ENCODE data around the gene MED9. TPM values are rescaled to one million over a fixed set of nuclear protein-coding genes. Genes with fewer than 3 reads are reported as not detected.
"Not testable (repeated sequence)": the region's sequence is repeated elsewhere in the genome, so short reads cannot be mapped to it uniquely, and the experiment has no call there.

Gene MED9
- total and polyA plus RNA-seq, 10 of the 15 experiments (the other 5 are each of a cell fraction or from before 2014, with no cell fraction given) = 1.5 to 22.4 (median 14.8) TPM

- H3K27ac ChIP-seq (ENCODE audit: control insufficient read depth, insufficient read depth); H4K20me1 ChIP-seq (ENCODE audit: control insufficient read depth, insufficient read depth); intact Hi-C loops (cut with micrococcal nuclease; ENCODE audit: unreplicated experiment); BruUV-seq (replicated peaks); FAIRE-seq; H3K4me1 ChIP-seq (ENCODE audit: control insufficient read depth, insufficient read depth, low read length); H3K9ac ChIP-seq (ENCODE audit: control insufficient read depth, insufficient read depth, low read length); in situ Hi-C loops (cut with MboI); CTCF ChIA-PET; H3K36me3 ChIP-seq (ENCODE audit: control insufficient read depth in 2 of 2, insufficient read depth in 2 of 2, low read length in 1 of 2); DNase-seq (ENCODE audit: low read depth, low spot score); H3K4me3 ChIP-seq; SMC1A ChIA-PET (ENCODE audit: uncharacterized antibody, unreplicated experiment); ATAC-seq; RAD21 ChIA-PET (ENCODE audit: unreplicated experiment); H3K27me3 ChIP-seq (replicated peaks in 1 of 2; ENCODE audit: control insufficient read depth in 2 of 2, insufficient read depth in 2 of 2, low read length in 1 of 2); H2AFZ ChIP-seq (ENCODE audit: control insufficient read depth, low read depth, low read length); H3K4me2 ChIP-seq (ENCODE audit: control insufficient read depth, insufficient read depth); H3K9me3 ChIP-seq (replicated peaks; ENCODE audit: control insufficient read depth, insufficient read depth, low read length); H3K79me2 ChIP-seq (ENCODE audit: control insufficient read depth, insufficient read depth, low read length): not testable (repeated sequence)
- POLR2A ChIA-PET = interaction anchor here (0.6 kb wide), 1 partner anchor 420 kb away, joined by 4 read pairs; no protein-coding TSS in a partner anchor
- 0% methylated on average over 1 of the region's 1 CpG for WGBS (ENCODE audit: insufficient coverage, insufficient replicate concordance, low lambda C conversion rate, missing lambda C conversion rate)
Observed at GRCh38 chr17:17465878-17466277, 10.9 kb upstream of the MED9 start.

- H3K9ac ChIP-seq (ENCODE audit: control insufficient read depth, insufficient read depth, low read length) = no peak overlapping the region
- ChIA-PET RAD21 (ENCODE audit: unreplicated experiment) (no interaction called here), POLR2A (no interaction called here), SMC1A (ENCODE audit: uncharacterized antibody, unreplicated experiment) (no interaction called here), CTCF (interaction anchor here (0.7 kb wide), 1 partner anchor 161 kb away, joined by 3 read pairs; no protein-coding TSS in a partner anchor)
- WGBS (ENCODE audit: insufficient coverage, insufficient replicate concordance, low lambda C conversion rate, missing lambda C conversion rate) = 11% methylated on average over 5 of the region's 5 CpGs
- intact Hi-C loops (cut with micrococcal nuclease; ENCODE audit: unreplicated experiment) (no loop called here), in situ Hi-C loops (cut with MboI) (no loop called here)
- H3K9me3 ChIP-seq (replicated peaks; ENCODE audit: control insufficient read depth, insufficient read depth, low read length) = no peaks in the 10 kb centered on the region; the same call in 2 of the 3 replicates
- H2AFZ ChIP-seq (ENCODE audit: control insufficient read depth, low read depth, low read length) = no peak overlapping the region
- H3K36me3 ChIP-seq (ENCODE audit: control insufficient read depth in 2 of 2, insufficient read depth in 2 of 2, low read length in 1 of 2) = no peaks in the 10 kb centered on the region
- H3K4me2 ChIP-seq (ENCODE audit: control insufficient read depth, insufficient read depth) = no peak overlapping the region
- no peak for DNase-seq (ENCODE audit: low read depth, low spot score)
- no peaks in the 10 kb centered on the region for H3K79me2 ChIP-seq (ENCODE audit: control insufficient read depth, insufficient read depth, low read length)
- H3K4me1 ChIP-seq (ENCODE audit: control insufficient read depth, insufficient read depth, low read length) = no peaks in the 10 kb centered on the region
- H3K27ac ChIP-seq (ENCODE audit: control insufficient read depth, insufficient read depth) = no peak overlapping the region
- H3K27me3 ChIP-seq (replicated peaks in 1 of 2; ENCODE audit: control insufficient read depth in 2 of 2, insufficient read depth in 2 of 2, low read length in 1 of 2) = peaks cover 0 to 3% of the 10 kb centered on the region in 2 experiments; a peak in 1 of 4 replicates
- no peak for ATAC-seq
- no peak overlapping the region for H3K4me3 ChIP-seq
- FAIRE-seq = no peak
- TF ChIP-seq PAX5 (IDR thresholded peaks at IDR 0.05; ENCODE audit: borderline replicate concordance, low read depth, low read length) (no peak), SUZ12 (IDR thresholded peaks at IDR 0.05; ENCODE audit: unreplicated experiment) (no peak), ZSCAN29 (IDR thresholded peaks at IDR 0.05) (no peak), USF2 (IDR thresholded peaks at IDR 0.05; ENCODE audit: borderline replicate concordance, low read depth, low read length) (no peak), ESRRA (IDR thresholded peaks at IDR 0.05; ENCODE audit: low read length) (no peak), KLF5 (IDR thresholded peaks at IDR 0.05; ENCODE audit: partially characterized antibody) (no peak), YY1 (IDR thresholded peaks at IDR 0.05; ENCODE audit: low read depth, low read length) (no peak), HCFC1 (IDR thresholded peaks at IDR 0.05; ENCODE audit: low read length) (no peak), NFYA (IDR thresholded peaks at IDR 0.05; ENCODE audit: borderline replicate concordance, low read depth, low read length) (no peak), BCL11A (IDR thresholded peaks at IDR 0.05; ENCODE audit: low read depth, low read length) (no peak), MYB (IDR thresholded peaks at IDR 0.05; ENCODE audit: borderline replicate concordance, low read depth, low read length) (no peak), NR2F1 (conservative IDR thresholded peaks at IDR 0.05) (no peak), CBX3 (IDR thresholded peaks at IDR 0.05; ENCODE audit: borderline replicate concordance, low read depth) (no peak), CREB1 (IDR thresholded peaks at IDR 0.05; ENCODE audit: low read depth) (no peak), MXI1 (IDR thresholded peaks at IDR 0.05; ENCODE audit: low read depth, low read length) (no peak)
- no TSS peak for BruUV-seq (replicated peaks)
- H4K20me1 ChIP-seq (ENCODE audit: control insufficient read depth, insufficient read depth) = no peaks in the 10 kb centered on the region
Observed at GRCh38 chr17:17466511-17466910, 10.3 kb upstream of the MED9 start.
